DND-41 (cell line): ENCODE data around the gene SHBG.
A peak's percentile ranks its signal among the peaks of the same experiment; 100 is the strongest.

Experiments used
- ATAC-seq: fragments of 200-7000 bp; cut with Tn5 transposase; 3 replicates; pipeline ENCODE4 v1.9.1; 2021; ENCODE audit warnings: low read depth; ENCODE audit not compliant: insufficient read depth
- DNase-seq: peaks from one replicate; pipeline ENCODE4 v3.0.0-alpha.2; 2020
- H2AFZ ChIP-seq: 2 replicates; pipeline ENCODE4 v1.6.0; 2012; ENCODE audit warnings: low read depth, low read length
- H3K27ac ChIP-seq: 2 replicates; pipeline ENCODE4 v1.5.1; 2012; ENCODE audit warnings: low read length, inconsistent platforms
- H3K27me3 ChIP-seq: fragments of 200-600 bp; sonication (generic); 2 replicates; pipeline ENCODE4 v1.6.0; 2012; ENCODE audit warnings: low read length, mild to moderate bottlenecking, inconsistent platforms; ENCODE audit not compliant: insufficient read depth, poor library complexity
- H3K36me3 ChIP-seq: 2 replicates; pipeline ENCODE4 v1.5.1; 2012; ENCODE audit warnings: low read length, inconsistent platforms; ENCODE audit not compliant: insufficient read depth
- H3K4me1 ChIP-seq: 2 replicates; pipeline ENCODE4 v1.5.1; 2012; ENCODE audit warnings: mild to moderate bottlenecking, low read length; ENCODE audit not compliant: insufficient read depth
- H3K4me2 ChIP-seq: 2 replicates; pipeline ENCODE4 v1.6.0; 2012; ENCODE audit warnings: mild to moderate bottlenecking, moderate library complexity, low read length, inconsistent platforms; ENCODE audit not compliant: insufficient read depth
- H3K4me3 ChIP-seq, 2 experiments: fragments of 200-600 bp in 1 of 2; shearing (Covaris generic) in 1 of 2; 2 replicates each; pipeline ENCODE4 v1.5.1; 2012 to 2016; ENCODE audit warnings: inconsistent platforms in 2 of 2, low read length in 2 of 2, mild to moderate bottlenecking in 2 of 2, low read depth in 1 of 2, moderate library complexity in 1 of 2
- H3K79me2 ChIP-seq: 2 replicates; pipeline ENCODE4 v1.6.0; 2012; ENCODE audit warnings: low read length, inconsistent platforms; ENCODE audit not compliant: insufficient read depth
- H3K9ac ChIP-seq: 2 replicates; pipeline ENCODE4 v1.6.0; 2012; ENCODE audit warnings: low read depth, mild to moderate bottlenecking, inconsistent platforms, low read length, moderate library complexity
- H3K9me3 ChIP-seq: 2 replicates; pipeline ENCODE4 v1.5.1; 2012; ENCODE audit warnings: low read length, moderate library complexity, mild to moderate bottlenecking, inconsistent platforms; ENCODE audit not compliant: insufficient read depth, severe bottlenecking
- H4K20me1 ChIP-seq: 2 replicates; pipeline ENCODE4 v1.6.0; 2012; ENCODE audit warnings: low read length; ENCODE audit not compliant: insufficient read depth
- CTCF ChIP-seq: IDR thresholded peaks from 2 replicates; pipeline ENCODE4 v1.5.1; 2012; ENCODE audit warnings: borderline replicate concordance, low read length, moderate library complexity, mild to moderate bottlenecking; ENCODE audit not compliant: poor library complexity, severe bottlenecking; ENCODE audit errors: extremely low read depth
- EZH2 ChIP-seq: IDR thresholded peaks from 3 replicates; pipeline ENCODE4 v1.6.1; 2012; ENCODE audit warnings: borderline replicate concordance, low read depth, mild to moderate bottlenecking, moderate library complexity, low read length, inconsistent platforms; ENCODE audit not compliant: severe bottlenecking

Gene SHBG

GRCh38 chr17:7632492-7632894 lies 2.6 kb downstream of the SHBG start:
- ATAC-seq (no peak; the same call in 2 of the 3 replicates), DNase-seq (peak; percentile 36)
- H3K4me3 ChIP-seq: no peak overlapping the region
- TF ChIP-seq EZH2 (no peak), CTCF (peak; percentile 69)
- H3K9me3 ChIP-seq: no peaks in the 10 kb centered on the region
- no peak overlapping the region for H2AFZ ChIP-seq
- no peak overlapping the region for H3K9ac ChIP-seq
- peaks cover 9% of the 10 kb centered on the region for H3K4me1 ChIP-seq
- no peaks in the 10 kb centered on the region for H3K79me2 ChIP-seq
- H3K27ac ChIP-seq: no peak overlapping the region
- no peak overlapping the region for H3K4me2 ChIP-seq
- H3K27me3 ChIP-seq: no peaks in the 10 kb centered on the region
- H3K36me3 ChIP-seq: no peaks in the 10 kb centered on the region
- no peaks in the 10 kb centered on the region; the same call in 1 of the 2 replicates for H4K20me1 ChIP-seq

GRCh38 chr17:7633093-7633492 lies 3.2 kb downstream of the SHBG start:
- no peak overlapping the region for H3K4me2 ChIP-seq
- no peak for TF ChIP-seq EZH2
- peak; percentile 6 for TF ChIP-seq CTCF
- H4K20me1 ChIP-seq: no peaks in the 10 kb centered on the region; the same call in 1 of the 2 replicates
- no peak for DNase-seq
- H3K27ac ChIP-seq: no peak overlapping the region
- no peaks in the 10 kb centered on the region for H3K27me3 ChIP-seq
- H3K4me3 ChIP-seq: no peak overlapping the region
- H3K9ac ChIP-seq: no peak overlapping the region
- H3K79me2 ChIP-seq: no peaks in the 10 kb centered on the region
- H2AFZ ChIP-seq: no peak overlapping the region
- no peaks in the 10 kb centered on the region for H3K36me3 ChIP-seq
- no peaks in the 10 kb centered on the region for H3K9me3 ChIP-seq
- H3K4me1 ChIP-seq: peaks cover 5% of the 10 kb centered on the region; the same call in 1 of the 2 replicates
- ATAC-seq: no peak

- H3K9me3 ChIP-seq: no peaks in the 10 kb centered on the region
- H3K27ac ChIP-seq: no peak overlapping the region
- no peak overlapping the region for H3K9ac ChIP-seq
- ATAC-seq (no peak), DNase-seq (peak; percentile 37)
- no peak overlapping the region for H2AFZ ChIP-seq
- no peaks in the 10 kb centered on the region for H3K27me3 ChIP-seq
- TF ChIP-seq CTCF (peak; percentile 51), EZH2 (no peak)
- no peak overlapping the region for H3K4me3 ChIP-seq
- H3K4me2 ChIP-seq: no peak overlapping the region
- no peaks in the 10 kb centered on the region for H3K4me1 ChIP-seq
- H3K36me3 ChIP-seq: no peaks in the 10 kb centered on the region
- no peaks in the 10 kb centered on the region; the same call in 1 of the 2 replicates for H4K20me1 ChIP-seq
- H3K79me2 ChIP-seq: no peaks in the 10 kb centered on the region
Measured at GRCh38 chr17:7634384-7634783, 4.4 kb downstream of the SHBG start.

GRCh38 chr17:7636163-7636562 lies 6.2 kb downstream of the SHBG start:
- ATAC-seq (no peak), DNase-seq (no peak)
- Histone ChIP-seq H3K79me2 (no peaks in the 10 kb centered on the region), H3K4me3 (no peak overlapping the region), H3K4me2 (no peak overlapping the region), H3K4me1 (no peaks in the 10 kb centered on the region), H3K27me3 (no peaks in the 10 kb centered on the region), H3K9me3 (no peaks in the 10 kb centered on the region), H3K9ac (no peak overlapping the region), H3K27ac (no peak overlapping the region), H3K36me3 (no peaks in the 10 kb centered on the region), H4K20me1 (no peaks in the 10 kb centered on the region), H2AFZ (no peak overlapping the region)
- TF ChIP-seq EZH2 (no peak), CTCF (no peak)
